Lower leg skin (tissue), 3 donors: Measurements from ENCODE around the gene USF2.

ENCODE experiments used
- POLR2A ChIP-seq, 2 donors: fragments of 450-650 bp; IDR thresholded peaks; one replicate each; pipeline ENCODE4 v1.6.1; 2016 to 2017; ENCODE audit warnings: antibody characterized with exemption in 2 of 2, mild to moderate bottlenecking in 1 of 2, moderate library complexity in 1 of 2
- TF ChIP-seq, protein P1 (sequence below), 3 donors: fragments of 450-650 bp; IDR thresholded peaks; one replicate each; pipeline ENCODE4 v1.5.1; 2016; ENCODE audit warnings: antibody characterized with exemption in 3 of 3, mild to moderate bottlenecking in 3 of 3, moderate library complexity in 2 of 3

DNA sequence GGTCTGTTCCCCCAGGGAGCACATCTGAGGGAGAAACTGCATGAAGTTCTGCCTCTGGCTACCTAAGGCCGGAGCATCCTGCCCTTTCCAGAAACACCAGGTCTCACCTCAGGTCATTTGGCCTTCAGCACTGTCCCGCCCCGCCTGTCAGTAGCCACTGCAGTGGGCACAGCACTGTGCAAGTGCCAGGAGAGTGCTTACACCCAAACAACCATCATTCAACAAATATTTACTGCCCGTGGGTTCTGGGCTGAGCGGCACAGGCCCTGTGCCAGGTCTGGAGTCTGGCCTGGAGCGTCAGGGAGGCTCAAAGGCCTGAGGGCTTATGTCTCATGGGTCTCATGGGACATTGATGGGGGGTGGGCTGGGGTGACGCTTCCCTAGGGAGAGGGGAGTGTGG lies 2.8 kb downstream of the USF2 start:
- no peak for TF ChIP-seq POLR2A (IDR thresholded peaks at IDR 0.05)
- TF ChIP-seq, protein P1, sequence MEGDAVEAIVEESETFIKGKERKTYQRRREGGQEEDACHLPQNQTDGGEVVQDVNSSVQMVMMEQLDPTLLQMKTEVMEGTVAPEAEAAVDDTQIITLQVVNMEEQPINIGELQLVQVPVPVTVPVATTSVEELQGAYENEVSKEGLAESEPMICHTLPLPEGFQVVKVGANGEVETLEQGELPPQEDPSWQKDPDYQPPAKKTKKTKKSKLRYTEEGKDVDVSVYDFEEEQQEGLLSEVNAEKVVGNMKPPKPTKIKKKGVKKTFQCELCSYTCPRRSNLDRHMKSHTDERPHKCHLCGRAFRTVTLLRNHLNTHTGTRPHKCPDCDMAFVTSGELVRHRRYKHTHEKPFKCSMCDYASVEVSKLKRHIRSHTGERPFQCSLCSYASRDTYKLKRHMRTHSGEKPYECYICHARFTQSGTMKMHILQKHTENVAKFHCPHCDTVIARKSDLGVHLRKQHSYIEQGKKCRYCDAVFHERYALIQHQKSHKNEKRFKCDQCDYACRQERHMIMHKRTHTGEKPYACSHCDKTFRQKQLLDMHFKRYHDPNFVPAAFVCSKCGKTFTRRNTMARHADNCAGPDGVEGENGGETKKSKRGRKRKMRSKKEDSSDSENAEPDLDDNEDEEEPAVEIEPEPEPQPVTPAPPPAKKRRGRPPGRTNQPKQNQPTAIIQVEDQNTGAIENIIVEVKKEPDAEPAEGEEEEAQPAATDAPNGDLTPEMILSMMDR (IDR thresholded peaks at IDR 0.05): no peak
